GM19468 (cell line): ENCODE results near the gene KCNMB2.

ENCODE experiments used
- ATAC-seq: cut with Tn5 transposase; IDR thresholded peaks from one replicate; pipeline ENCODE4 v1.9.1; 2021; ENCODE audit warnings: mild to moderate bottlenecking, moderate library complexity, moderate number of reproducible peaks; ENCODE audit not compliant: unreplicated experiment; ENCODE audit errors: extremely low read depth

The KCNMB2 gene

GRCh38 chr3:178631950-178632349, 95.7 kb downstream of the KCNMB2 start:
- no peak for ATAC-seq

- ATAC-seq, result no peak
Observed at GRCh38 chr3:178634975-178635374, 98.7 kb downstream of the KCNMB2 start.

- ATAC-seq, result no peak
Observed at GRCh38 chr3:178637802-178638201, 101.6 kb downstream of the KCNMB2 start.

- ATAC-seq, result no peak
Observed at GRCh38 chr3:178645503-178645902, 109.3 kb downstream of the KCNMB2 start.

GRCh38 chr3:178646186-178646862, 110.1 kb downstream of the KCNMB2 start:
- no peak for ATAC-seq

- no peak for ATAC-seq
Observed at GRCh38 chr3:178655488-178655887, 119.3 kb downstream of the KCNMB2 start.

GRCh38 chr3:178658694-178659325, 122.6 kb downstream of the KCNMB2 start:
- ATAC-seq, result no peak

GRCh38 chr3:178663201-178663934, 127.1 kb downstream of the KCNMB2 start:
- ATAC-seq, result no peak

- no peak for ATAC-seq
Observed at GRCh38 chr3:178665747-178666146, 129.5 kb downstream of the KCNMB2 start.

- no peak for ATAC-seq
Observed at GRCh38 chr3:178669022-178669601, 132.9 kb downstream of the KCNMB2 start.

- peak; percentile 28 for ATAC-seq
Observed at GRCh38 chr3:178669758-178670157, 133.5 kb downstream of the KCNMB2 start.

- ATAC-seq, result no peak
Observed at GRCh38 chr3:178671377-178671776, 135.1 kb downstream of the KCNMB2 start.

- ATAC-seq, result peak; percentile 27
Observed at GRCh38 chr3:178671791-178672190, 135.6 kb downstream of the KCNMB2 start.

- ATAC-seq, result no peak
Observed at GRCh38 chr3:178672275-178672674, 136.0 kb downstream of the KCNMB2 start.

- no peak for ATAC-seq
Observed at GRCh38 chr3:178673529-178673928, 137.3 kb downstream of the KCNMB2 start.

- ATAC-seq, result no peak
Observed at GRCh38 chr3:178676077-178676476, 139.8 kb downstream of the KCNMB2 start.

GRCh38 chr3:178676942-178677790, 140.9 kb downstream of the KCNMB2 start:
- peak; percentile 35 for ATAC-seq

- ATAC-seq, result no peak
Observed at GRCh38 chr3:178677961-178678360, 141.7 kb downstream of the KCNMB2 start.

GRCh38 chr3:178680037-178680436, 143.8 kb downstream of the KCNMB2 start:
- ATAC-seq, result no peak

- no peak for ATAC-seq
Observed at GRCh38 chr3:178680489-178680888, 144.3 kb downstream of the KCNMB2 start.
